ENCODE measurements around the gene TSPAN4.
A peak's percentile ranks its signal among the peaks of the same experiment; 100 is the strongest.

TSPAN4 gene

GRCh38 chr11:812390-812789, 30.3 kb upstream of the TSPAN4 start:
- FAIRE-seq = no peak
- DNase-seq (ENCODE audit: insufficient read length, low spot score) = no peak
- no peak for TF ChIP-seq POLR2A (IDR thresholded peaks at IDR 0.05; ENCODE audit: low read depth, low read length)

- FAIRE-seq (no peak), DNase-seq (ENCODE audit: insufficient read length, low spot score) (no peak)
- no peak for TF ChIP-seq POLR2A (IDR thresholded peaks at IDR 0.05; ENCODE audit: low read depth, low read length)
Observed at GRCh38 chr11:813072-813455, 29.6 kb upstream of the TSPAN4 start.

GRCh38 chr11:813456-814096, 29.1 kb upstream of the TSPAN4 start:
- FAIRE-seq = no peak
- no peak for TF ChIP-seq POLR2A (IDR thresholded peaks at IDR 0.05; ENCODE audit: low read depth, low read length)
- DNase-seq (ENCODE audit: insufficient read length, low spot score) = no peak

DNA sequence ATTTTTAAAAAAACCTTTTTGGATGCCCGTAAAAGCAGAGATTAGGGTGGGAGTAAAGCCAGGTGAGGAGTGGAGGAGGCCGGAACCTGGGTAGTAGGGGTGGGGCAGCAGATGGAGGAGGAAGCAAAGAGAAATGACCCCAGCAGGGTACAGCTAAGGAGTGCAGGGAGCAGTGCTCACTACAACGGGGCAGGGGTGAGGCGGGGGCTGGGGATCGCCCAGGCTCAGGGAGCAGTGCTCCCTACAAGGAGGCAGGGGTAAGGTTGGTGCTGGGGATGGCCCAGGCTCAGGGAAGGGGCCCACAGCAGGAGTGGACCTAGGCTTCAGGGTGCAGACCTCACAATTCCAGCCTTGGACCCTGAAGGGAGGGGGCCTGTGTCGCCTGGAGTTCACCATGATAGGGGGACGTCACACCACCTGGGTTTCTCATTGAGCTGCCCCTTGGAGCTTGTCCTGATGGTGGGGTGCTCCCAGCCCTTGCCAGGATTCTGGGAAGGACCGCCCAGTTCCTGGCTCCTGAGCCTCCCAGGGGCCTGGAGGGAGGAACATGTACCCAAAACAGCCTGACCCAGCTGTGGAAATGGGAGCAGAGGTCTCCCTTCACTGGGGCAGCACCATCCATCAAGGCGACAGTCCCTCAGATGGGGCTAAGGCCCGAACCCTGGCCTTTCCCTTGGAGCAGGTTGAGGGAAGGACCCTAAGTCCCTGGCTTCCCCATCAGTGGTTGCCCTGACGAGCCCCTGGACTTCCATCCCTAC, 26.8 kb upstream of the TSPAN4 start:
- FAIRE-seq (no peak), DNase-seq (ENCODE audit: insufficient read length, low spot score) (no peak)
- no peak for TF ChIP-seq POLR2A (IDR thresholded peaks at IDR 0.05; ENCODE audit: low read depth, low read length)

GRCh38 chr11:816433-816779, 26.2 kb upstream of the TSPAN4 start:
- no peak for FAIRE-seq
- TF ChIP-seq POLR2A (IDR thresholded peaks at IDR 0.05; ENCODE audit: low read depth, low read length) = no peak
- DNase-seq (ENCODE audit: insufficient read length, low spot score) = no peak

- no peak for TF ChIP-seq POLR2A (IDR thresholded peaks at IDR 0.05; ENCODE audit: low read depth, low read length)
- FAIRE-seq (no peak), DNase-seq (ENCODE audit: insufficient read length, low spot score) (no peak)
Observed at GRCh38 chr11:818396-819128, 24.1 kb upstream of the TSPAN4 start, which contains the start of gene PNPLA2. Gene PNPLA2 (plus strand): TSS chr11:818914. CDS start chr11:819719, 805 bp downstream.

DNA sequence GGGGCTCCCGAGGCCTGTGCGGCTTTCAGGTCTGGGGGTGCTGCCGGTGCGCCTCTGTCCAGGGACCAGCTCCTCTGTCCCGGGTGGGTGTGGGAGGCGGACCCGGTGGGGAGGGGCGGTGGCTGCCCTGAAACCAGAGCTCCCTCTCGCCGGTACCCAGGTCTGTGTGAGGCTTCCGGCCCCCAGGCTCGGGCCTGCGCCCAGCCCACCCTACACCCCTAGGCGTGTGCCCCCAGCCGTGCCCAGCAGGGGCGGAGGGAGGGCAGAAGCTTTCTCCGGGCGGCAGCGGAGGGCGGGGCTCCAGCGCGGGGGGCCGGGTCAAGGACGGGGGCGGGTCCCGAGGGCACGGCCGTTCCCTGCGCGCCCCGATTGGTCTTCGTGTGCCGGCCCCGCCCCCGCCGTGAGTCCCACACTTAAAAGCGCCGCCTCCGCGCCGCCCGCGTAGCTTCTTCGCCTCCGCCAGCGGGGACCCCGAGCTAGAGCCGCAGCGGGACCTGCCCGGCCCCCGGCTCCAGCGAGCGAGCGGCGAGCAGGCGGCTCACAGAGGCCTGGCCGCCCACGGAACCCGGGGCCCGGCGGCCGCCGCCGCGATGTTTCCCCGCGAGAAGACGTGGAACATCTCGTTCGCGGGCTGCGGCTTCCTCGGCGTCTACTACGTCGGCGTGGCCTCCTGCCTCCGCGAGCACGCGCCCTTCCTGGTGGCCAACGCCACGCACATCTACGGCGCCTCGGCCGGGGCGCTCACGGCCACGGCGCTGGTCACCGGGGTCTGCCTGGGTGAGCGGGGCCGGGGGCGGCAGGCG, 23.3 kb upstream of the TSPAN4 start:
- no peak for DNase-seq (ENCODE audit: insufficient read length, low spot score)
- peak; percentile 81 for TF ChIP-seq POLR2A (IDR thresholded peaks at IDR 0.05; ENCODE audit: low read depth, low read length)
- FAIRE-seq = no peak

DNA sequence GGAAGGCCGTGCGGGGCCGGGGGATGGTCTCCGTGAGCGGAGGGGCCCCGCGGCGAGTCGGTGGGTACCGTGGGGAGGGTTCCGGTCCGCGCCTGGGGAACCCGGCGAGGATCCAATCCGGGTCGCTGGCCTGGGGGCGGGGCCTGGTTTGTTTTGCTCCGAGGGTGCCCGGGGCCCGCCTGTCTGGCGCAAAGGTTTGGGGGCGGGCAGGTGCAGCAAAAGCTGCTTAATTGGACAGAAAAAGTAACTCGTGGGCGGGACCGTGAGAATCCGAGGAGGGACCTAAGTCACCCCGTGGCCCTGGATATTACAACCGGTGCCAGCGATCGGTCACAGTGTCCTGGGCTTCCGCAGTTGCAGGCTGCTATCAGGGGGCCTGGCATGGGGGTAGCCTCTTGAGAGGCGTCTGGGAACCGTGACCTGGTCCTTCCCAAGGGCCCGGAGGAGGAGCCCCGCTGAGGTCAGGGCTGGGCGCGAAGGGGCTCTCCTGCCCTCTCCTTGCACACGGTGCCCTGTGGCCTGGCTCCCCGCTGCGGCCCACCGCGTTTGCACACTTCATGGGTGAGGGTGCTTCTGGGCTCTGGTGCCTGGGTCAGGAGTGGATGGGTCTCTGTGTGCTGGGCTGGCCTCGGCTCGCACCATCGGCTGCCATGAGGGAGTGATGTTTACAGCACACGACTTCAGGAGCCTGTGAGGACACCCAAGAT, 22.6 kb upstream of the TSPAN4 start:
- peak; percentile 42 for TF ChIP-seq POLR2A (IDR thresholded peaks at IDR 0.05; ENCODE audit: low read depth, low read length)
- DNase-seq (ENCODE audit: insufficient read length, low spot score) (peak; percentile 77), FAIRE-seq (no peak)

GRCh38 chr11:820655-821511, 21.8 kb upstream of the TSPAN4 start:
- no peak; the same call in 1 of the 2 replicates for TF ChIP-seq POLR2A (IDR thresholded peaks at IDR 0.05; ENCODE audit: low read depth, low read length)
- DNase-seq (ENCODE audit: insufficient read length, low spot score) = peak; percentile 98
- FAIRE-seq = peak; percentile 43

GRCh38 chr11:821512-822371, 20.9 kb upstream of the TSPAN4 start:
- no peak for DNase-seq (ENCODE audit: insufficient read length, low spot score)
- no peak for FAIRE-seq
- TF ChIP-seq POLR2A (IDR thresholded peaks at IDR 0.05; ENCODE audit: low read depth, low read length) = peak; percentile 18

- TF ChIP-seq POLR2A (IDR thresholded peaks at IDR 0.05; ENCODE audit: low read depth, low read length) = no peak
- FAIRE-seq (no peak), DNase-seq (ENCODE audit: insufficient read length, low spot score) (no peak)
Observed at GRCh38 chr11:823441-824291, 19.0 kb upstream of the TSPAN4 start.

All from H54 (cell line).